ENCODE results near the gene IPO9. TPM values are rescaled to one million over a fixed set of nuclear protein-coding genes. Genes with fewer than 3 reads are reported as not detected.

The IPO9 gene
- total and polyA plus RNA-seq, 2 donors from 2014 or later = 21.6 to 39.7 TPM

DNA sequence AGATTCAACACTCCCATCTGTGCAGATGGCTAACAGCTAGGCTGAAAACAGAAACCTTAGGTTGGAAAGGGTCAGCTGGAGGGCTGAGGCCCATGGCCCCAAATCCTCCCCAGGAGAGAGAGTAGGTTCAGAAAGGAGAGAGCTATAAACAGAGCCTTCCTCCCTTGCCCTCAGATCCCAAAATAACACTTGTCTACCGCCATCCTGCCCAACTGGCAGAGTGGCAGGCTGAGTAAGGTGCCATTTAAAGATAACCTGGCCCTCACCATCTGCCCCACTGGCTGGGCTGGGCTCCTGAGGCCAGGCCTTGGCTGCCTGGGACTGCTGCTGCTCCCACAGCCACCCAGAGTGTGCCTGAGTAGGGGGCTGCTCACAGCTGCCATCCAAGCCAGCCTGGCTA is 55.5 kb downstream of the IPO9 start:
- H3K9ac ChIP-seq (ENCODE audit: low read length in 3 of 3) = no peak overlapping the region
- intact Hi-C loops (cut with DNase I) = no loop called here
- no peak for FAIRE-seq

DNA sequence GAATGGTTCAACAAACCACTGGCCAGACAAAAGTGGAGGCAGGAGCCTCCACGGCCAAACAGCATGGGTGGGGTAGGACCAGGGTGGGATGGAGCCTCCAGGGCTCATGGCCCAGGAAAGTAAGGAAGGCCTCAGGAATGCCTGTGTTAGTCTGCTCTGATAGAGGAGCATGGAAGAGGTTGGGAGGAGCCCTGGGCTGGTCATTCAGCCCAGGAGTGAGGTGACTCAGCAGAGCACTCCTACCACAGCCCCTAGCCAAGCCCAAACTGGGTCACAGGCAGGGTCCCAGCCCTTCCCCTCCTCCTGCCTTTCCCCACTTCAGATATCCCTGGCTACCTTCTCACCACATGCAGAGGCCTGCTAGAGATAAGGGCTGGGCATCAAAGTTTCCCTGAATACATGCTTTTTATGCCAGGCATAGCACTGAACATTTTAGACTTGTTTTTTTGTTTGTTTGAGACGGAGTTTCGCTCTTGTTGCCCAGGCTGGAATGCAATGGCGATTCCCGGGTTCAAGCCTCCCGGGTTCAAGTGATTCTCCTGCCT is 56.6 kb downstream of the IPO9 start:
- no peaks in the 10 kb centered on the region for H3K27me3 ChIP-seq (ENCODE audit: control insufficient read depth, insufficient read depth, low read length)
- FAIRE-seq (no peak), DNase-seq (no peak)
- TF ChIP-seq, protein P1, sequence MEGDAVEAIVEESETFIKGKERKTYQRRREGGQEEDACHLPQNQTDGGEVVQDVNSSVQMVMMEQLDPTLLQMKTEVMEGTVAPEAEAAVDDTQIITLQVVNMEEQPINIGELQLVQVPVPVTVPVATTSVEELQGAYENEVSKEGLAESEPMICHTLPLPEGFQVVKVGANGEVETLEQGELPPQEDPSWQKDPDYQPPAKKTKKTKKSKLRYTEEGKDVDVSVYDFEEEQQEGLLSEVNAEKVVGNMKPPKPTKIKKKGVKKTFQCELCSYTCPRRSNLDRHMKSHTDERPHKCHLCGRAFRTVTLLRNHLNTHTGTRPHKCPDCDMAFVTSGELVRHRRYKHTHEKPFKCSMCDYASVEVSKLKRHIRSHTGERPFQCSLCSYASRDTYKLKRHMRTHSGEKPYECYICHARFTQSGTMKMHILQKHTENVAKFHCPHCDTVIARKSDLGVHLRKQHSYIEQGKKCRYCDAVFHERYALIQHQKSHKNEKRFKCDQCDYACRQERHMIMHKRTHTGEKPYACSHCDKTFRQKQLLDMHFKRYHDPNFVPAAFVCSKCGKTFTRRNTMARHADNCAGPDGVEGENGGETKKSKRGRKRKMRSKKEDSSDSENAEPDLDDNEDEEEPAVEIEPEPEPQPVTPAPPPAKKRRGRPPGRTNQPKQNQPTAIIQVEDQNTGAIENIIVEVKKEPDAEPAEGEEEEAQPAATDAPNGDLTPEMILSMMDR (IDR thresholded peaks at IDR 0.05; ENCODE audit: borderline replicate concordance, extremely low read depth, insufficient read depth) = no peak
- H3K9me3 ChIP-seq (ENCODE audit: control insufficient read depth in 2 of 3, insufficient read depth in 1 of 3, low read length in 3 of 3) = no peaks in the 10 kb centered on the region
- H3K9ac ChIP-seq (ENCODE audit: low read length in 3 of 3) = no peak overlapping the region
- no peak overlapping the region for H3K4me3 ChIP-seq (ENCODE audit: low read length in 3 of 3)
- peaks cover 0 to 13% (median 0%) of the 10 kb centered on the region in 3 donors for H3K4me1 ChIP-seq (ENCODE audit: control insufficient read depth in 2 of 3, insufficient read depth in 2 of 3, low read depth in 1 of 3, low read length in 3 of 3)
- no peak overlapping the region for H3K27ac ChIP-seq (ENCODE audit: low read depth in 2 of 2, low read length in 2 of 2)
- no peaks in the 10 kb centered on the region for H3K36me3 ChIP-seq (ENCODE audit: control insufficient read depth in 2 of 3, insufficient read depth in 3 of 3, low read length in 3 of 3)
- intact Hi-C loops (cut with DNase I) = no loop called here

More for the DNA sequence above, 55.5 kb downstream of the IPO9 start:
- TF ChIP-seq, protein P1 (IDR thresholded peaks at IDR 0.05; ENCODE audit: borderline replicate concordance, extremely low read depth, insufficient read depth) = no peak
- Histone ChIP-seq H3K9me3 (ENCODE audit: control insufficient read depth in 2 of 3, insufficient read depth in 1 of 3, low read length in 3 of 3) (no peaks in the 10 kb centered on the region), H3K27me3 (ENCODE audit: control insufficient read depth, insufficient read depth, low read length) (no peaks in the 10 kb centered on the region), H3K4me1 (ENCODE audit: control insufficient read depth in 2 of 3, insufficient read depth in 2 of 3, low read depth in 1 of 3, low read length in 3 of 3) (peaks cover 0 to 12% (median 0%) of the 10 kb centered on the region in 3 donors), H3K4me3 (ENCODE audit: low read length in 3 of 3) (no peak overlapping the region), H3K36me3 (ENCODE audit: control insufficient read depth in 2 of 3, insufficient read depth in 3 of 3, low read length in 3 of 3) (no peaks in the 10 kb centered on the region), H3K27ac (ENCODE audit: low read depth in 2 of 2, low read length in 2 of 2) (no peak overlapping the region)
- no peak for DNase-seq

DNA sequence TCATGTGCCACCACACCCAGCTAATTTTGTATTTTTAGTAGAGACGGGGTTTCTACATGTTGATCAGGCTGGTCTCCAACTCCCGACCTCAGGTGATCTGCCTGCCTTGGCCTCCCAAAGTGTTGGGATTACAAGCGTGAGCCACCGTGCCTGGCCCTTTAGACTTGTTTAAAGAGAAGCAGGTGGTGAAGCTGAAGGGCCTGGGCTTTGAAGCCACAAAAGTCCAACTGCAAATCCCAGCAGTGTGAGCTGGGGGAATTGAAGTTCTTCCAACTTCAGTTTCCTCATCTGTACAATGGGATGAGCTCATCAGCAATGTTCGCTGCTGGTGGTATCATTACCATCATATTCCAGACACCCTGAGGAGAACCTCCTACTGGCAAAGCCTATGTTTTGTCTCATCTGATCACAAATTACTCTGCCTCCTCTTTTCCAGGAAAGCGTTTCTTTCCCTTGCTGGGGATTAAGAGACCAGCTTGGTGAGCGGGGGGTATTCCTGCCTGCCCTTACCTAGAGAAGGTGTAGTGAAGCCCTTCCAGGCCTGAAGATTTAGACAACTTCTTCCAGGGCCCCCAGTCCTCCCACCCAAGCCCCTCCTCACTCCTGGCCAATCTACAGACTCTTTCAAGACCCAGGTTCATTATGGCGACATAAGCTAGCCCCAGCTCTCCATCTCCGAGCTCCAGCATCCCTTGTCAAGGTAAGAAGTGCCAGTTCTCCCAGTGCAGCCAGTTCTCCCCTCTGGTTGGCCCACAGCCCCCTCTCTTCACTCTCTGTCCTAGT is 57.3 kb downstream of the IPO9 start:
- DNase-seq (peak in 1 of 5 donors; percentile 14), FAIRE-seq (no peak)
- Histone ChIP-seq H3K9me3 (ENCODE audit: control insufficient read depth in 2 of 3, insufficient read depth in 1 of 3, low read length in 3 of 3) (no peaks in the 10 kb centered on the region), H3K4me1 (ENCODE audit: control insufficient read depth in 2 of 3, insufficient read depth in 2 of 3, low read depth in 1 of 3, low read length in 3 of 3) (peaks cover 0 to 13% (median 0%) of the 10 kb centered on the region in 3 donors), H3K9ac (ENCODE audit: low read length in 3 of 3) (no peak overlapping the region), H3K4me3 (ENCODE audit: low read length in 3 of 3) (no peak overlapping the region), H3K27me3 (ENCODE audit: control insufficient read depth, insufficient read depth, low read length) (no peaks in the 10 kb centered on the region), H3K27ac (ENCODE audit: low read depth in 2 of 2, low read length in 2 of 2) (no peak overlapping the region), H3K36me3 (ENCODE audit: control insufficient read depth in 2 of 3, insufficient read depth in 3 of 3, low read length in 3 of 3) (no peaks in the 10 kb centered on the region)
- intact Hi-C loops (cut with DNase I) = no loop called here
- TF ChIP-seq, protein P1 (IDR thresholded peaks at IDR 0.05; ENCODE audit: borderline replicate concordance, extremely low read depth, insufficient read depth) = no peak
